ENCODE results near the gene SPTY2D1. TPM values are rescaled to one million over a fixed set of nuclear protein-coding genes. Genes with fewer than 3 reads are reported as not detected.
A peak's percentile ranks its signal among the peaks of the same experiment; 100 is the strongest.
"Not testable (repeated sequence)": the region's sequence is repeated elsewhere in the genome, so short reads cannot be mapped to it uniquely, and the experiment has no call there.

The SPTY2D1 gene
- polyA plus RNA-seq, 1 donor (not counting 4 experiments of a cell fraction or from before 2014, with no cell fraction given): 14.3 TPM

DNA sequence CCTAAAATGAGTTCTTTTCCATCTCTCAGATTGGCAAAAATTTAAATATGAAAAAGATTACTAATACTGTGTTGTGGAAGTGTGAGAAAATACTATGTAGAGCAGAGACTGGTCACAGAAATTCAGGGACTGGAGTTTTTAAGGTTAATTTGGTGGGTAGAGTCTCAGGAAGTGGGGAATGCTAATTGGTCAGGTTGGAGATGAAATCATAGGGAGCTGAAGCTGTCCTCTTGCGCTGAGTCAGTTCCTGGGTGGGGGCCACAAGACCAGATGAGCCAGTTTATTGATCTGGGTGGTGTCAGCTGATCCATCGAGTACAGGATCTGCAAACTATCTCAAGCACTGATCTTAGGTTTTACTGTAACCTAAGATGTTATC is 35.1 kb upstream of the SPTY2D1 start:
- Histone ChIP-seq H3K4me2 (ENCODE audit: control insufficient read depth, extremely low read depth, insufficient read depth, low read depth, low read length) (peak overlapping the region; percentile 58), H3K9ac (ENCODE audit: control insufficient read depth, extremely low read depth, insufficient read depth, low read length) (peak overlapping the region; percentile 30), H3K9me1 (ENCODE audit: control insufficient read depth, extremely low read depth, insufficient read depth, low read length) (no peaks in the 10 kb centered on the region), H2AFZ (ENCODE audit: control insufficient read depth, low read length) (no peak overlapping the region), H3K27me3 (ENCODE audit: control insufficient read depth, extremely low read depth, insufficient read depth, low read length) (no peaks in the 10 kb centered on the region), H3K4me1 (ENCODE audit: control insufficient read depth, extremely low read depth, insufficient read depth, low read length) (peaks cover 23% of the 10 kb centered on the region), H3K79me2 (ENCODE audit: control insufficient read depth, insufficient read depth, low read length) (no peaks in the 10 kb centered on the region), H3K9me3 (ENCODE audit: control insufficient read depth, low read depth, low read length) (no peaks in the 10 kb centered on the region), H4K20me1 (ENCODE audit: control insufficient read depth, extremely low read depth, insufficient read depth, low read length) (no peaks in the 10 kb centered on the region), H3K27ac (ENCODE audit: control insufficient read depth, insufficient read depth, low read length) (peak overlapping the region; percentile 31), H3K36me3 (ENCODE audit: control insufficient read depth in 2 of 2, extremely low read depth in 1 of 2, insufficient read depth in 2 of 2, low read length in 2 of 2) (no peaks in the 10 kb centered on the region), H3K4me3 (ENCODE audit: control insufficient read depth in 2 of 3, extremely low read depth in 1 of 3, insufficient read depth in 2 of 3, low read depth in 1 of 3, low read length in 3 of 3) (no peak overlapping the region)
- DNase-seq (ENCODE audit: low read depth, low spot score): no peak
- FAIRE-seq: peak; percentile 17
- dilution Hi-C loops (cut with MboI; ENCODE audit: extremely low pct_ligation_motif_present, low sequenced_read_pairs): no loop called here
- TF ChIP-seq EZH2 (IDR thresholded peaks at IDR 0.05; ENCODE audit: low read length): no peak
- TF ChIP-seq, protein P1, sequence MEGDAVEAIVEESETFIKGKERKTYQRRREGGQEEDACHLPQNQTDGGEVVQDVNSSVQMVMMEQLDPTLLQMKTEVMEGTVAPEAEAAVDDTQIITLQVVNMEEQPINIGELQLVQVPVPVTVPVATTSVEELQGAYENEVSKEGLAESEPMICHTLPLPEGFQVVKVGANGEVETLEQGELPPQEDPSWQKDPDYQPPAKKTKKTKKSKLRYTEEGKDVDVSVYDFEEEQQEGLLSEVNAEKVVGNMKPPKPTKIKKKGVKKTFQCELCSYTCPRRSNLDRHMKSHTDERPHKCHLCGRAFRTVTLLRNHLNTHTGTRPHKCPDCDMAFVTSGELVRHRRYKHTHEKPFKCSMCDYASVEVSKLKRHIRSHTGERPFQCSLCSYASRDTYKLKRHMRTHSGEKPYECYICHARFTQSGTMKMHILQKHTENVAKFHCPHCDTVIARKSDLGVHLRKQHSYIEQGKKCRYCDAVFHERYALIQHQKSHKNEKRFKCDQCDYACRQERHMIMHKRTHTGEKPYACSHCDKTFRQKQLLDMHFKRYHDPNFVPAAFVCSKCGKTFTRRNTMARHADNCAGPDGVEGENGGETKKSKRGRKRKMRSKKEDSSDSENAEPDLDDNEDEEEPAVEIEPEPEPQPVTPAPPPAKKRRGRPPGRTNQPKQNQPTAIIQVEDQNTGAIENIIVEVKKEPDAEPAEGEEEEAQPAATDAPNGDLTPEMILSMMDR (optimal IDR thresholded peaks at IDR 0.05 in 1 of 3, IDR thresholded peaks at IDR 0.05 in 1 of 3, conservative IDR thresholded peaks at IDR 0.05 in 1 of 3; ENCODE audit: extremely low read depth in 1 of 3, insufficient read depth in 2 of 3, low read length in 3 of 3): no peak

DNA sequence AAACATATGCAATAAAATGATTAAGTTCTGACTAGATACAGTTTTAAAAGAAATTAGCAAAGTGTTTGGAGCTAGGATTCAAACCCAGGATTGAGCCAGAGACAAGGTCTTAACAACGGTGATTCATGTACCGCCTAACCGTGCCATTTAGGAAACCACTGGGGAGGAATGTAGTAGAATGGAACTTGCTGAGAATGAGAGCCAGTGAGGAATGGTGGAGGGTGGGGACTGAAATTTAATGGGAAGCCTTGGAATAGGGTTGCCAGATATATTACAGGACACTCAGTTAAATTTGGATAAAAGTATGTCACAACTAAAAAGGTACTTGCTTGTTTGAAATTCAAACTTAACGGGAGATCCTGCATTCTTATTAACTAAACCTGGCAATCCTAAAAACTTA is 34.0 kb upstream of the SPTY2D1 start:
- Histone ChIP-seq H3K27me3 (ENCODE audit: control insufficient read depth, extremely low read depth, insufficient read depth, low read length) (no peaks in the 10 kb centered on the region), H3K36me3 (ENCODE audit: control insufficient read depth in 2 of 2, extremely low read depth in 1 of 2, insufficient read depth in 2 of 2, low read length in 2 of 2) (no peaks in the 10 kb centered on the region), H3K9me3 (ENCODE audit: control insufficient read depth, low read depth, low read length) (no peaks in the 10 kb centered on the region), H3K79me2 (ENCODE audit: control insufficient read depth, insufficient read depth, low read length) (no peaks in the 10 kb centered on the region), H3K9me1 (ENCODE audit: control insufficient read depth, extremely low read depth, insufficient read depth, low read length) (no peaks in the 10 kb centered on the region), H3K9ac (ENCODE audit: control insufficient read depth, extremely low read depth, insufficient read depth, low read length) (no peak overlapping the region), H2AFZ (ENCODE audit: control insufficient read depth, low read length) (peak overlapping the region; percentile 17), H3K4me3 (ENCODE audit: control insufficient read depth in 2 of 3, extremely low read depth in 1 of 3, insufficient read depth in 2 of 3, low read depth in 1 of 3, low read length in 3 of 3) (no peak overlapping the region), H3K27ac (ENCODE audit: control insufficient read depth, insufficient read depth, low read length) (peak overlapping the region; percentile 15), H3K4me2 (ENCODE audit: control insufficient read depth, extremely low read depth, insufficient read depth, low read depth, low read length) (peak overlapping the region; percentile 58), H4K20me1 (ENCODE audit: control insufficient read depth, extremely low read depth, insufficient read depth, low read length) (no peaks in the 10 kb centered on the region), H3K4me1 (ENCODE audit: control insufficient read depth, extremely low read depth, insufficient read depth, low read length) (peaks cover 23% of the 10 kb centered on the region)
- DNase-seq (ENCODE audit: low read depth, low spot score) (no peak), FAIRE-seq (no peak)
- no peak for TF ChIP-seq EZH2 (IDR thresholded peaks at IDR 0.05; ENCODE audit: low read length)
- TF ChIP-seq, protein P1 (optimal IDR thresholded peaks at IDR 0.05 in 1 of 3, IDR thresholded peaks at IDR 0.05 in 1 of 3, conservative IDR thresholded peaks at IDR 0.05 in 1 of 3; ENCODE audit: extremely low read depth in 1 of 3, insufficient read depth in 2 of 3, low read length in 3 of 3): no peak
- dilution Hi-C loops (cut with MboI; ENCODE audit: extremely low pct_ligation_motif_present, low sequenced_read_pairs): no loop called here

DNA sequence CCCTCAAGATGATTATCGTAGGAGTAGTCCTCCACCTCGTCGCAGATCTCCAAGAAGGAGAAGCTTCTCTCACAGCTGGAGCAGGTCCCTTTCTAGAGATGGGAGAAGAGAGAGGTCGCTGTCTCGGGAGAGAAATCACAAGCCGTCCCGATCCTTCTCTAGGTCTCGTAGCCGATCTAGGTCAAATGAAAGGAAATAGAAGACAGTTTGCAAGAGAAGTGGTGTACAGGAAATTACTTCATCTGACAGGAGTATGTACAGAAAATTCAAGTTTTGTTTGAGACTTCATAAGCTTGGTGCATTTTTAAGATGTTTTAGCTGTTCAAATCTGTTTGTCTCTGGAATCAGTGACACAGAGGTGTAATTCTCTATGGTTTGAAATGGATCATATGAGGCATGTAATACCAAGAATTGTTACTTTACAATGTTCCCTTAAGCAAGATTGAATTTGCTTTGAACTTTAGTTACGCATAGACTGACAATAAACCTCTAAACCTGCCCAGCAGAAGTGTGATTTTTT is 31.3 kb upstream of the SPTY2D1 start:
- H3K79me2 ChIP-seq (ENCODE audit: control insufficient read depth, insufficient read depth, low read length); H3K9ac ChIP-seq (ENCODE audit: control insufficient read depth, extremely low read depth, insufficient read depth, low read length); DNase-seq (ENCODE audit: low read depth, low spot score); H2AFZ ChIP-seq (ENCODE audit: control insufficient read depth, low read length); H3K4me2 ChIP-seq (ENCODE audit: control insufficient read depth, extremely low read depth, insufficient read depth, low read depth, low read length); dilution Hi-C loops (cut with MboI; ENCODE audit: extremely low pct_ligation_motif_present, low sequenced_read_pairs); FAIRE-seq; H3K9me1 ChIP-seq (ENCODE audit: control insufficient read depth, extremely low read depth, insufficient read depth, low read length); H3K27me3 ChIP-seq (ENCODE audit: control insufficient read depth, extremely low read depth, insufficient read depth, low read length); H3K36me3 ChIP-seq (ENCODE audit: control insufficient read depth in 2 of 2, extremely low read depth in 1 of 2, insufficient read depth in 2 of 2, low read length in 2 of 2); H3K4me3 ChIP-seq (ENCODE audit: control insufficient read depth in 2 of 3, extremely low read depth in 1 of 3, insufficient read depth in 2 of 3, low read depth in 1 of 3, low read length in 3 of 3); H4K20me1 ChIP-seq (ENCODE audit: control insufficient read depth, extremely low read depth, insufficient read depth, low read length); H3K27ac ChIP-seq (ENCODE audit: control insufficient read depth, insufficient read depth, low read length); H3K9me3 ChIP-seq (ENCODE audit: control insufficient read depth, low read depth, low read length): not testable (repeated sequence)
- peaks cover 20% of the 10 kb centered on the region for H3K4me1 ChIP-seq (ENCODE audit: control insufficient read depth, extremely low read depth, insufficient read depth, low read length)

All from keratinocyte (primary cell).